K562 (cell line): ENCODE results near the gene SEC11A.

Source experiments
- ELF1 ChIP-seq: fragments of 200-800 bp; sonication (Bioruptor generic); IDR thresholded peaks from 2 replicates; pipeline ENCODE4 v1.6.1; 2016; ENCODE audit warnings: missing genetic modification characterization, missing compliant biosample characterization
- EZH2 ChIP-seq: IDR thresholded peaks from 2 replicates; pipeline ENCODE4 v1.6.1; 2012; ENCODE audit warnings: low read depth, mild to moderate bottlenecking, inconsistent platforms, low read length, borderline replicate concordance

GRCh38 chr15:84765675-84766074 lies 49.7 kb upstream of the SEC11A start:
- TF ChIP-seq EZH2 (no peak), ELF1 (no peak)
